ENCODE data around the gene CCDC57.
"Not testable (repeated sequence)": the region's sequence is repeated elsewhere in the genome, so short reads cannot be mapped to it uniquely, and the experiment has no call there.

Gene CCDC57

GRCh38 chr17:82151106-82151957 lies 61.3 kb downstream of the CCDC57 start:
- DNase-seq = no peak

GRCh38 chr17:82149401-82150099 lies 63.1 kb downstream of the CCDC57 start:
- peak; percentile 4 for DNase-seq

- DNase-seq = no peak
Observed at GRCh38 chr17:82148997-82149396, 63.6 kb downstream of the CCDC57 start.

- no peak for DNase-seq
Observed at GRCh38 chr17:82148011-82148410, 64.6 kb downstream of the CCDC57 start.

GRCh38 chr17:82146663-82147654 lies 65.7 kb downstream of the CCDC57 start:
- DNase-seq = no peak

- DNase-seq = no peak
Observed at GRCh38 chr17:82145550-82146155, 67.0 kb downstream of the CCDC57 start.

- no peak for DNase-seq
Observed at GRCh38 chr17:82143333-82143732, 69.3 kb downstream of the CCDC57 start.

- not testable (repeated sequence) for DNase-seq
Observed at GRCh38 chr17:82139961-82140360, 72.7 kb downstream of the CCDC57 start.

- DNase-seq = no peak
Observed at GRCh38 chr17:82138511-82138992, 74.1 kb downstream of the CCDC57 start.

- DNase-seq = no peak
Observed at GRCh38 chr17:82134101-82134500, 78.5 kb downstream of the CCDC57 start.

- peak; percentile 60 for DNase-seq
Observed at GRCh38 chr17:82133166-82133953, 79.3 kb downstream of the CCDC57 start.

- no peak for DNase-seq
Observed at GRCh38 chr17:82129095-82129494, 83.5 kb downstream of the CCDC57 start.

GRCh38 chr17:82128287-82128686 lies 84.4 kb downstream of the CCDC57 start:
- DNase-seq = no peak

GRCh38 chr17:82127704-82128103 lies 84.9 kb downstream of the CCDC57 start:
- DNase-seq = no peak

GRCh38 chr17:82127315-82127595 lies 85.4 kb downstream of the CCDC57 start:
- no peak for DNase-seq

- DNase-seq = no peak
Observed at GRCh38 chr17:82126556-82127314, 85.9 kb downstream of the CCDC57 start.

- DNase-seq = no peak
Observed at GRCh38 chr17:82124101-82124500, 88.5 kb downstream of the CCDC57 start.

GRCh38 chr17:82121660-82122629 lies 90.7 kb downstream of the CCDC57 start:
- no peak for DNase-seq

- no peak for DNase-seq
Observed at GRCh38 chr17:82121246-82121645, 91.4 kb downstream of the CCDC57 start.

Measured in fibroblast of skin of abdomen (primary cell).